Measurements from ENCODE around the gene ICE2.

The ICE2 gene

DNA sequence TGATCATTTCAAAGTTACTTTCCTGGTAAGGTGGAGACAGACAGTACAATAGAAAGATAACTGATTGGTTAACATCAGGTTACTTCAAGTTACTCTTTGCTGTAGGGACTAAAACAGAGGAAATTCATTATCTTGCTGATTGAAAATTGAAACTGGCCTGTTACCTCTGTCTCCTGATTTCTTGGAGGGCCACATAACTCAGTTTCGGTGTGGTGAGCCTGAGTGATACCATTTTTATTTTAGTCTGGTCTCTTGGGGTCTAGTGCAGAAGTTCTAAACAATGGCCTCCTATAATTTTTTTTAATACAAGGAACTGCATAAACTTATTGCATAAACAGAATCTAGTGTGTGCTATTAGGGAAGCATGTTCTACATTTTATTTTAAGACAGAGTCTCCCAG, 1.2 kb upstream of the ICE2 start:
- no peak overlapping the region for H3K4me3 ChIP-seq (replicated peaks; ENCODE audit: low read depth, low read length)
- TF ChIP-seq, protein P1, sequence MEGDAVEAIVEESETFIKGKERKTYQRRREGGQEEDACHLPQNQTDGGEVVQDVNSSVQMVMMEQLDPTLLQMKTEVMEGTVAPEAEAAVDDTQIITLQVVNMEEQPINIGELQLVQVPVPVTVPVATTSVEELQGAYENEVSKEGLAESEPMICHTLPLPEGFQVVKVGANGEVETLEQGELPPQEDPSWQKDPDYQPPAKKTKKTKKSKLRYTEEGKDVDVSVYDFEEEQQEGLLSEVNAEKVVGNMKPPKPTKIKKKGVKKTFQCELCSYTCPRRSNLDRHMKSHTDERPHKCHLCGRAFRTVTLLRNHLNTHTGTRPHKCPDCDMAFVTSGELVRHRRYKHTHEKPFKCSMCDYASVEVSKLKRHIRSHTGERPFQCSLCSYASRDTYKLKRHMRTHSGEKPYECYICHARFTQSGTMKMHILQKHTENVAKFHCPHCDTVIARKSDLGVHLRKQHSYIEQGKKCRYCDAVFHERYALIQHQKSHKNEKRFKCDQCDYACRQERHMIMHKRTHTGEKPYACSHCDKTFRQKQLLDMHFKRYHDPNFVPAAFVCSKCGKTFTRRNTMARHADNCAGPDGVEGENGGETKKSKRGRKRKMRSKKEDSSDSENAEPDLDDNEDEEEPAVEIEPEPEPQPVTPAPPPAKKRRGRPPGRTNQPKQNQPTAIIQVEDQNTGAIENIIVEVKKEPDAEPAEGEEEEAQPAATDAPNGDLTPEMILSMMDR (IDR thresholded peaks at IDR 0.05; ENCODE audit: low read length, missing control alignments), result no peak
- no peak for DNase-seq (ENCODE audit: low read depth)

DNA sequence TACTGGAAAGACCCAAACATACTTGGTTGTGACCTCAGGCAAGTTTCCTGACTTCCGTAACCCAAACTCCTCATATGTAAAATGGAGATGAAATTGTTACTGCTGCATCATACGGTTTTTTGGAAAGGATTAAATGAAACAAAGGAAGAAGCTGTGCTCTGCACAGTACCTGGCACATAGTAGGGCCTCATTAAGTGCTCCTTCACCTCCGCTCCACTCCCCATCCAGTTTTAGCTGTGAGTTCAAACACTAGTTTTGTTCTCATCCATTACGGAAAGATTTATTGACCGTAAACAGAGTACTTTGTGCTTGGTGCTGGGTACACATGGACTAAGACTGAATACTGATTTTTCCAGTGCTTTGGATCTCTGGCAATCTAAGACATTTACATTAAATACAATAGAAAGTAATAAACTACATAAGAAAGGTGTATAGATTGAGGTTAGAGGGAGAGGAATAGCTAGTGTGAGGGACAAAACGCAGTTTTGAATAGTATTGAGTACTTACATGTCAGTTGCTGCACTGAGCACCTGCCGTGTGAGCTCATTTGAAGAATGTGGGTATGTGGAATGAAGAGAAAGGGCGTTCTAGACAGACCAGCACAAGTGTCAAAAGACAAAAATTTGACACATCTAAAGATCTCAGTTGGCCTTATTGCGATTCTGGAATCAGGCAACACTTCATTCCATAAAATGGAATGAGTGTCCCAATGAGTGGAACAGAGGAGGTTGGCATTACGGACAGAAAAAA, 594 bp upstream of the ICE2 start:
- TF ChIP-seq, protein P1 (IDR thresholded peaks at IDR 0.05; ENCODE audit: low read length, missing control alignments), result no peak
- no peak for DNase-seq (ENCODE audit: low read depth)
- H3K4me3 ChIP-seq (replicated peaks; ENCODE audit: low read depth, low read length), result peak overlapping the region; percentile 79

DNA sequence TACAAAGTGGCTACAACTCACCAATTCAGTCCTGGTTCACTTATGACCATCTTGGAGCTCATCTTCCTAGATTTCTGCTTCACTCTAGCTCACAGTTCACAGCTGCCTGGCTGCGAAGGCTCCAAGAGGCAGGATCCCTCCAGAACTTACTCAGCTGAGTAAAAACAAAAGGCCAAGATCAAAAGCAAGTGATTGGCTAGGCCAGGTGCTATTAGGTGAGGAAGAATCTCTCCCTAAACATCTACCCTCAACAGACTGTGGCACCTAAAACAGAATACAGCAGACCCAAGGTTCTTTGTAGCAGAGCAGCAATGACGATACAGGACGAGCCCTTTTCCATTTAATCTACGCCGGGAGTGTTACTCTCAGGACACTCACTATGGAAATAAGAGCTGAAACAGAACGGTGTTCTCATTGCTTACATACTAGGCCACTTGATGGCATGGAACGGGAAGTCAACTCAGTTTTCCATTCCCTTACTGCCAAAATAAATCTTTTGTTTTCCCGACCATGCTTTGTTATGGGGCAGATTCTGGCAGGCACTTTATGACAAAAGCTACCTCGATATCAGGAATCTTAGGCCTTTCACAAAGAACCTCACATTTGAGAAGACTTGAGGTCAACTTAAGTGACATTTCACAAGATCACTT, 901 bp downstream of the ICE2 start:
- TF ChIP-seq, protein P1 (IDR thresholded peaks at IDR 0.05; ENCODE audit: low read length, missing control alignments), result no peak
- peak; percentile 35 for DNase-seq (ENCODE audit: low read depth)
- peak overlapping the region; percentile 79 for H3K4me3 ChIP-seq (replicated peaks; ENCODE audit: low read depth, low read length)

DNA sequence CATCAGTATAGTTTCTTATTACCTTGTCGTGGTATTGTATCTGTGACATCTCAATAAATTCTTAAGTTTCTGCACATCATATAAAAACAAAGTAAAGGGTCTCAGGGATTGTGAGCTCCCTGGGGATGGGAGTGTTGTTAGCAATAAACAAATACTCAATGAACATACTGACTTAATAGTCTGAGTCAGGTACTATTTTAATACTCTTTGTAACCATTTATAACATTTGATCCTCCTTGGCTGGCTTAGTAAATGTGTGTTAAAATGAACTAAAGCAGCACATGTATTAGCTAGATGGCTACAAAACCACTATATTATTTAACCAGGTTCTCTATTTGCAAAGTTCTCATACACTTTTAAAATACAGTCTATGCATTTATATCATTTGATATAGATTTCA, 1.8 kb downstream of the ICE2 start:
- DNase-seq (ENCODE audit: low read depth), result no peak
- TF ChIP-seq, protein P1 (IDR thresholded peaks at IDR 0.05; ENCODE audit: low read length, missing control alignments), result no peak
- H3K4me3 ChIP-seq (replicated peaks; ENCODE audit: low read depth, low read length), result peak overlapping the region; percentile 79

DNA sequence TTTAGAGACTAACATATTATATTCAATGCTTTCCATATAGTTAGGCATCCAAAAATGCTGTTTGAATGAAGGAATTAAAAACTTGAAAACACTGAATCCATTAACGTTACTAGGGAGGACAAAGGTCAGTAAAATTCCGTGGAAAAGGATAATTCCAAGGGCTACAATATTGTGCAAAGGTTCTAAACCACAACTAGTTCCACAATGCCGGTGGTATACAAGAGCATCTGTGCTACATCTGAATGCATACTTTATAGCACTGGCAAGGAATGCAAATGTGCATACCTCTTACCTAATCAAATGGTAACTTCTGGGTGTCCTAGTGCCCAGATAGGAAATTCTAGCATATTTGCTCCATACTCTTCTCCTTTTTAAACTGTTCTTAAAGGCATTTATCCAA, 2.2 kb downstream of the ICE2 start:
- TF ChIP-seq, protein P1 (IDR thresholded peaks at IDR 0.05; ENCODE audit: low read length, missing control alignments), result no peak
- DNase-seq (ENCODE audit: low read depth), result peak; percentile 41
- no peak overlapping the region for H3K4me3 ChIP-seq (replicated peaks; ENCODE audit: low read depth, low read length)

DNA sequence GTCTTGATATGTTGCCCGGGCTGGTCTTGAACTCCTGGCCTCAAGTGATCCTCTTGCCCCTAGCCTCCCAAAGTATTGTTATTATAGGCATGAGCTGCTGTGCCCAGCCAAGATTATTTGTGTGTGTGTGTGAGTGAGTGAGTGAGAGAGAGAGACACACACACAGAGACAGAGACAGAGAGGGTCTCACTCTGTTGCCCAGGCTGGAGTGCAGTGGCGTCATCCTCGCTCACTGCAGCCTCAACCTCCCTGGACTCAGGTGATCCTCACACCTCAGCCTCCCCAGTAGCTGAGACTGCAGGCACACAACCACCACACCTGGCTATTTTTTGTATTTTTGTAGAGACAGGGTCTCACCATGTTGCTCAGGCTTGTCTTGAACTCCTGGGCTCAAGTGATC, 5.8 kb downstream of the ICE2 start:
- TF ChIP-seq, protein P1 (IDR thresholded peaks at IDR 0.05; ENCODE audit: low read length, missing control alignments), result no peak
- no peak for DNase-seq (ENCODE audit: low read depth)
- H3K4me3 ChIP-seq (replicated peaks; ENCODE audit: low read depth, low read length), result no peak overlapping the region

Data from fibroblast of pulmonary artery (primary cell).